Measurements from ENCODE around the gene FEM1A. TPM values are rescaled to one million over a fixed set of nuclear protein-coding genes. Genes with fewer than 3 reads are reported as not detected.

Gene FEM1A
- total and polyA plus RNA-seq, 2 of the 13 experiments (the other 11 are each of a cell fraction or from before 2014, with no cell fraction given): 3.2 to 10.8 TPM

DNA sequence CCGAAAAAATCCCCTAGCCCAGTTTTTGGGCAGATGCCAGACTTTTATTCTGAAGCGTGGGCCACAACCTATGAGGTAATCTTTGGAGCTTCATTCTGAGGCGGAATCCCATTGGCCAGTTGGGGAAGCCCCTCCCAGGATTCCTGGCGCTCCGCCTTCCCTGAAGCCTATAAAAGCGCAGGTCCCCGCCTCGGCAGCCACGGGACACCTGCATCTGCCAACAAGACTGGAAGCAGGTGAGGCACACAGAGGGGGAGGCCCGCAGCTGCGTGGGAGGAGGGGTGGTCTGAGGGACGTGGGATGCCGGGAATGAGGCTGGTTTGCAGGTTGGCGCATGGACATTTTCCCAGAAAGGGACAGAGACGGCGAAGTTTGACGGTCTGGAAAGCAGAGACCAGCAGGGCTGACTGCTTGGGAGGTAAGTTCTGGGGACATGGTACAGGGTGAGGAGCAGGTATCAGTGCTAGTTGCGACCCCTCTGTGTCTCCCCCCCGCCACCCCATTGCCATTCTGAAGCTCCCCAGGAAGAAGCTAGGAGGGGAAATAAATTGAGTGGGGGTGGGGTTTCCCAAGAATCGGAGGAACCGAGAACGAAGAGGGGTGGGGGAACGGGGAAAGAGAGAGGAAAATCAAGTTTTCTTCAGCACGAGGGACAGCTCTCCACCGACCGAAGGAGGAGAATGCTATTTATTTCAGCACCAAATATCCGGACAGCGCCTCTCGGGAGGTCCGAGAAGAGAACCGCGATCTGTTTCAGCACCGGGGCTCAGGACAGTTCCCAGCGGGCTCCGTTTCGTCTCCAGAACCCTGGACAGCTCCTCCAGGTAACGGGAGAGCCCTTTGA, 22.4 kb upstream of the FEM1A start (continued):
- TF ChIP-seq, protein P1, sequence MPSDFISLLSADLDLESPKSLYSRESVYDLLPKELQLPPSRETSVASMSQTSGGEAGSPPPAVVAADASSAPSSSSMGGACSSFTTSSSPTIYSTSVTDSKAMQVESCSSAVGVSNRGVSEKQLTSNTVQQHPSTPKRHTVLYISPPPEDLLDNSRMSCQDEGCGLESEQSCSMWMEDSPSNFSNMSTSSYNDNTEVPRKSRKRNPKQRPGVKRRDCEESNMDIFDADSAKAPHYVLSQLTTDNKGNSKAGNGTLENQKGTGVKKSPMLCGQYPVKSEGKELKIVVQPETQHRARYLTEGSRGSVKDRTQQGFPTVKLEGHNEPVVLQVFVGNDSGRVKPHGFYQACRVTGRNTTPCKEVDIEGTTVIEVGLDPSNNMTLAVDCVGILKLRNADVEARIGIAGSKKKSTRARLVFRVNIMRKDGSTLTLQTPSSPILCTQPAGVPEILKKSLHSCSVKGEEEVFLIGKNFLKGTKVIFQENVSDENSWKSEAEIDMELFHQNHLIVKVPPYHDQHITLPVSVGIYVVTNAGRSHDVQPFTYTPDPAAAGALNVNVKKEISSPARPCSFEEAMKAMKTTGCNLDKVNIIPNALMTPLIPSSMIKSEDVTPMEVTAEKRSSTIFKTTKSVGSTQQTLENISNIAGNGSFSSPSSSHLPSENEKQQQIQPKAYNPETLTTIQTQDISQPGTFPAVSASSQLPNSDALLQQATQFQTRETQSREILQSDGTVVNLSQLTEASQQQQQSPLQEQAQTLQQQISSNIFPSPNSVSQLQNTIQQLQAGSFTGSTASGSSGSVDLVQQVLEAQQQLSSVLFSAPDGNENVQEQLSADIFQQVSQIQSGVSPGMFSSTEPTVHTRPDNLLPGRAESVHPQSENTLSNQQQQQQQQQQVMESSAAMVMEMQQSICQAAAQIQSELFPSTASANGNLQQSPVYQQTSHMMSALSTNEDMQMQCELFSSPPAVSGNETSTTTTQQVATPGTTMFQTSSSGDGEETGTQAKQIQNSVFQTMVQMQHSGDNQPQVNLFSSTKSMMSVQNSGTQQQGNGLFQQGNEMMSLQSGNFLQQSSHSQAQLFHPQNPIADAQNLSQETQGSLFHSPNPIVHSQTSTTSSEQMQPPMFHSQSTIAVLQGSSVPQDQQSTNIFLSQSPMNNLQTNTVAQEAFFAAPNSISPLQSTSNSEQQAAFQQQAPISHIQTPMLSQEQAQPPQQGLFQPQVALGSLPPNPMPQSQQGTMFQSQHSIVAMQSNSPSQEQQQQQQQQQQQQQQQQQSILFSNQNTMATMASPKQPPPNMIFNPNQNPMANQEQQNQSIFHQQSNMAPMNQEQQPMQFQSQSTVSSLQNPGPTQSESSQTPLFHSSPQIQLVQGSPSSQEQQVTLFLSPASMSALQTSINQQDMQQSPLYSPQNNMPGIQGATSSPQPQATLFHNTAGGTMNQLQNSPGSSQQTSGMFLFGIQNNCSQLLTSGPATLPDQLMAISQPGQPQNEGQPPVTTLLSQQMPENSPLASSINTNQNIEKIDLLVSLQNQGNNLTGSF (CRISPR knock-in tag; IDR thresholded peaks at IDR 0.05): peak; percentile 100
- peak; percentile 100 for TF ChIP-seq ZNF550 (CRISPR knock-in tag; IDR thresholded peaks at IDR 0.05; ENCODE audit: borderline replicate concordance)
- peak; percentile 66 for TF ChIP-seq HCFC1 (IDR thresholded peaks at IDR 0.05; ENCODE audit: low read depth, low read length)
- TF ChIP-seq ZNF674 (CRISPR knock-in tag; IDR thresholded peaks at IDR 0.05; ENCODE audit: low read depth): peak; percentile 100
- TF ChIP-seq ZNF547 (CRISPR knock-in tag; IDR thresholded peaks at IDR 0.05): peak; percentile 100
- TF ChIP-seq U2AF1 (optimal IDR thresholded peaks at IDR 0.05; ENCODE audit: low read depth, low read length): peak; percentile 67
- TF ChIP-seq SMARCE1 (IDR thresholded peaks at IDR 0.05; ENCODE audit: borderline replicate concordance): no peak
- TF ChIP-seq PHF8 (CRISPR knock-in tag; IDR thresholded peaks at IDR 0.05): peak; percentile 87
- TF ChIP-seq ZNF672 (CRISPR knock-in tag; IDR thresholded peaks at IDR 0.05): peak; percentile 98
- peak; percentile 100 for TF ChIP-seq ZNF274 (CRISPR knock-in tag; IDR thresholded peaks at IDR 0.05)
- peak; percentile 94 for TF ChIP-seq THAP11 (CRISPR knock-in tag; IDR thresholded peaks at IDR 0.05)
- peak; percentile 100 for TF ChIP-seq KDM5B (CRISPR knock-in tag; IDR thresholded peaks at IDR 0.05; ENCODE audit: borderline replicate concordance)
- no peak for TF ChIP-seq ZNF207 (IDR thresholded peaks at IDR 0.05; ENCODE audit: borderline replicate concordance)
- TF ChIP-seq, protein P2, sequence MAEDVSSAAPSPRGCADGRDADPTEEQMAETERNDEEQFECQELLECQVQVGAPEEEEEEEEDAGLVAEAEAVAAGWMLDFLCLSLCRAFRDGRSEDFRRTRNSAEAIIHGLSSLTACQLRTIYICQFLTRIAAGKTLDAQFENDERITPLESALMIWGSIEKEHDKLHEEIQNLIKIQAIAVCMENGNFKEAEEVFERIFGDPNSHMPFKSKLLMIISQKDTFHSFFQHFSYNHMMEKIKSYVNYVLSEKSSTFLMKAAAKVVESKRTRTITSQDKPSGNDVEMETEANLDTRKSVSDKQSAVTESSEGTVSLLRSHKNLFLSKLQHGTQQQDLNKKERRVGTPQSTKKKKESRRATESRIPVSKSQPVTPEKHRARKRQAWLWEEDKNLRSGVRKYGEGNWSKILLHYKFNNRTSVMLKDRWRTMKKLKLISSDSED (CRISPR knock-in tag; IDR thresholded peaks at IDR 0.05): peak; percentile 100
- peak; percentile 84 for TF ChIP-seq CEBPG (CRISPR knock-in tag; IDR thresholded peaks at IDR 0.05)
- TF ChIP-seq IRF2 (CRISPR knock-in tag; IDR thresholded peaks at IDR 0.05): peak; percentile 100
- TF ChIP-seq MED13 (CRISPR knock-in tag; IDR thresholded peaks at IDR 0.05): peak; percentile 100
- TF ChIP-seq CREB1 (IDR thresholded peaks at IDR 0.05): no peak
- TF ChIP-seq CREB1 (CRISPR knock-in tag; IDR thresholded peaks at IDR 0.05): peak; percentile 64; the same call in 1 of the 2 replicates
- peak; percentile 99 for TF ChIP-seq ZNF530 (CRISPR knock-in tag; IDR thresholded peaks at IDR 0.05; ENCODE audit: low read depth)
- TF ChIP-seq, protein P3, sequence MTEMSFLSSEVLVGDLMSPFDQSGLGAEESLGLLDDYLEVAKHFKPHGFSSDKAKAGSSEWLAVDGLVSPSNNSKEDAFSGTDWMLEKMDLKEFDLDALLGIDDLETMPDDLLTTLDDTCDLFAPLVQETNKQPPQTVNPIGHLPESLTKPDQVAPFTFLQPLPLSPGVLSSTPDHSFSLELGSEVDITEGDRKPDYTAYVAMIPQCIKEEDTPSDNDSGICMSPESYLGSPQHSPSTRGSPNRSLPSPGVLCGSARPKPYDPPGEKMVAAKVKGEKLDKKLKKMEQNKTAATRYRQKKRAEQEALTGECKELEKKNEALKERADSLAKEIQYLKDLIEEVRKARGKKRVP (CRISPR knock-in tag; IDR thresholded peaks at IDR 0.05): peak in 1 of 2 experiments; percentile 95; a peak in 2 of 4 replicates
